ENCODE measurements around the gene XXYLT1. TPM values are rescaled to one million over a fixed set of nuclear protein-coding genes. Genes with fewer than 3 reads are reported as not detected.

The XXYLT1 gene
- total and polyA plus RNA-seq, 2 of the 8 experiments (the other 6 are each of a cell fraction or from before 2014, with no cell fraction given): 18.9 to 23.8 TPM

DNA sequence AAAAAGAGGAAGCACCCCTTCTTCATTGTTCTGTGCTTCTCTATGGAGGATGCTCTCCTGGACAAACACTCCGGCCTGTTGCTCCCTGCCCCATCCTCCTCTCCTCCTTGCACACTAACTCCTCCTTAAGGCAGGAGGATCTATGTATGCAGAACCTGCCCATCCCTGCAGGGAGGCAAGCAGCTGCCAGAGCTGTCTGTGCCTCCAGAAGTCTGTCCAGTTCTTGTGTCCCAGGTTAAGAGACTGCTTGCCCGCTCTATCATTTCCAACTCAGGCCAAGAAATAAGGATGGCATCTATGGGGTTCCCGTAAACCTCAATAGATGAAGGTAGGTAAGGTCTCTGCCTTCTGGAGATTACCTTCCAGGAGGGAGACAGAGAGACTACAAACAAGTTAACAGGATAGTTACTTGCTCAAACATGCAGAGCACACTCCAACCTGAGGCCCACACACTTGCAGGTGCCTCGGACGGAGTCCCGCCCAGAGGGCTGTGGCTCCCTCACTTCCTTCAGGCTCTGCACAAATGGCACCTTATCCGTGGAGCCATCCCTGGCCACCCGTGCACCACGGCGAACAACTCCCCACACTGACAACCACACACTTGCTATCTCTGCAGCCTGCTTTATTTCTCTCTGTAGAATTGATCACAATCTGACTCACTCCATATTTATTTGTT is 6.9 kb downstream of the XXYLT1 start:
- Histone ChIP-seq H2BK15ac (ENCODE audit: low read length) (no peak overlapping the region), H2BK20ac (ENCODE audit: low read length) (no peak overlapping the region), H2BK5ac (ENCODE audit: low read depth, low read length) (no peak overlapping the region), H3K4ac (replicated peaks; ENCODE audit: insufficient read length, low read depth, low read length) (no peak overlapping the region), H3K4me3 (ENCODE audit: extremely low read depth in 1 of 4, insufficient read depth in 2 of 4, low read depth in 3 of 4, low read length in 4 of 4) (no peak overlapping the region), H3K14ac (ENCODE audit: insufficient read length) (no peak overlapping the region), H3K79me1 (ENCODE audit: low read depth, low read length) (peaks cover 25% of the 10 kb centered on the region), H3K9ac (replicated peaks in 1 of 4; ENCODE audit: extremely low read depth in 1 of 4, low read depth in 3 of 4, low read length in 3 of 4) (no peak overlapping the region), H3K23me2 (ENCODE audit: low read depth, low read length) (peaks cover 7% of the 10 kb centered on the region; the same call in 1 of the 2 replicates), H3K18ac (ENCODE audit: extremely low read depth, low read length) (no peak overlapping the region), H3K4me1 (replicated peaks in 1 of 4; ENCODE audit: control insufficient read depth in 3 of 4, insufficient read depth in 4 of 4, low read length in 3 of 4) (peaks cover 1 to 12% (median 4%) of the 10 kb centered on the region in 4 experiments), H2BK120ac (replicated peaks; ENCODE audit: low read depth, low read length) (no peak overlapping the region), H3K4me2 (ENCODE audit: insufficient read depth in 1 of 2, low read depth in 2 of 2, low read length in 2 of 2) (no peak overlapping the region), H4K20me1 (replicated peaks in 1 of 2; ENCODE audit: control insufficient read depth in 1 of 2, insufficient read depth in 2 of 2, low read length in 2 of 2) (peaks cover 25 to 37% of the 10 kb centered on the region in 2 experiments), H2AK5ac (ENCODE audit: low read depth, low read length) (no peak overlapping the region), H3K79me2 (ENCODE audit: control insufficient read depth in 1 of 2, insufficient read depth in 2 of 2, low read length in 2 of 2) (peaks cover 5 to 79% of the 10 kb centered on the region in 2 experiments), H3K9me3 (ENCODE audit: insufficient read depth in 2 of 2, low read depth in 1 of 2, low read length in 1 of 2) (no peaks in the 10 kb centered on the region), H4K8ac (ENCODE audit: extremely low read depth, insufficient read depth, low read length) (no peak overlapping the region), H3K56ac (replicated peaks; ENCODE audit: insufficient read length, low read depth, low read length) (no peak overlapping the region), H3K36me3 (ENCODE audit: control insufficient read depth in 2 of 4, insufficient read depth in 4 of 4, low read length in 3 of 4) (peaks cover 2 to 14% (median 4%) of the 10 kb centered on the region in 4 experiments; a peak in 5 of 8 replicates), H3K23ac (ENCODE audit: insufficient read length) (no peak overlapping the region), H2BK12ac (ENCODE audit: low read depth, low read length) (no peak overlapping the region), H3K27ac (ENCODE audit: low read depth, low read length) (no peak overlapping the region), H4K5ac (ENCODE audit: insufficient read length, low read depth, low read length) (no peak overlapping the region), H3K27me3 (replicated peaks in 1 of 4; ENCODE audit: control insufficient read depth in 3 of 4, extremely low read depth in 1 of 4, insufficient read depth in 3 of 4, low read length in 3 of 4) (no peaks in the 10 kb centered on the region), H2AFZ (ENCODE audit: low read length) (no peak overlapping the region), H4K91ac (replicated peaks; ENCODE audit: insufficient read length, low read length) (no peak overlapping the region)
- CTCF ChIA-PET (ENCODE audit: partially characterized antibody): no interaction called here
- DNase-seq (ENCODE audit: low read depth in 1 of 2, low spot score in 2 of 2) (peak in 1 of 2 experiments; percentile 30), FAIRE-seq (no peak)
- POLR2A ChIA-PET (ENCODE audit: partially characterized antibody): interaction anchor here (2.0 kb wide), 1 partner anchor 279 kb away, joined by 6 read pairs; the partner anchor contains the start of gene PPP1R2
- 90% methylated on average over 10 of the region's 10 CpGs; no CpG with 5 or more reads in 1 of the 2 experiments for WGBS, 2 experiments (ENCODE audit: extremely low coverage in 1 of 2, insufficient coverage in 1 of 2, insufficient read length in 1 of 2, insufficient replicate concordance in 2 of 2, low coverage in 1 of 2, low lambda C conversion rate in 2 of 2, missing lambda C conversion rate in 1 of 2)
- TF ChIP-seq YY1 (IDR thresholded peaks at IDR 0.05; ENCODE audit: low read depth, low read length) (no peak), TBP (IDR thresholded peaks at IDR 0.05; ENCODE audit: low read depth, low read length) (no peak), GTF2F1 (IDR thresholded peaks at IDR 0.05; ENCODE audit: borderline replicate concordance, low read depth, low read length) (no peak), TEAD4 (IDR thresholded peaks at IDR 0.05; ENCODE audit: low read depth, low read length) (no peak), KDM5A (IDR thresholded peaks at IDR 0.05; ENCODE audit: low read length) (no peak), TCF12 (IDR thresholded peaks at IDR 0.05; ENCODE audit: low read depth, low read length) (no peak), RAD21 (IDR thresholded peaks at IDR 0.05 in 1 of 2, conservative IDR thresholded peaks at IDR 0.05 in 1 of 2; ENCODE audit: low read depth in 2 of 2, low read length in 2 of 2) (no peak), TAF7 (optimal IDR thresholded peaks at IDR 0.05; ENCODE audit: borderline replicate concordance, low read depth, low read length) (no peak), PHF8 (conservative IDR thresholded peaks at IDR 0.05; ENCODE audit: low read depth, low read length) (no peak), RNF2 (IDR thresholded peaks at IDR 0.05; ENCODE audit: borderline replicate concordance, low read depth, low read length, missing control alignments, poor library complexity, severe bottlenecking) (no peak), EZH2 (IDR thresholded peaks at IDR 0.05; ENCODE audit: low read depth, low read length, severe bottlenecking) (no peak), GABPA (IDR thresholded peaks at IDR 0.05; ENCODE audit: borderline replicate concordance, insufficient read depth, low read length) (no peak)
